ENCODE data around the gene SKA1.
"Not testable (repeated sequence)": the region's sequence is repeated elsewhere in the genome, so short reads cannot be mapped to it uniquely, and the experiment has no call there.

The SKA1 gene

DNA sequence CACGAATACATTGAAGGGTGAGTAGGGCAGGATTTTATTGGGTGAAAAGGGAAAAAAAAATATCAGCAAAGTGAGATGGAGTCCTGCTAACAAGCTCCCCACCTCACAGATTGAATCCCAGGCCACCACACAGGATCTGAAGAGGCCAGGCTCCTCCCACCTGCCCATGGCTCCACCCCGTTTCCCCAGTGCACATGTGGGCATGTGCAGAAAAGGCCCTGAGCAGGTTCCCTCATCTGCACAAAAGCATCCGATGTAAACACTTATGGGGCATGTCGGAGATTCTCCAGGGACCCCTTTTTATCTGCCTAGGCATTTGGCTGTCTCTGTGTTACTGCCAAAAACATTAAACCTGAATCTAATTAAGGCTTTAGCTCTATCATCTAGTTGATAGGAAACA, 35.2 kb downstream of the SKA1 start:
- Histone ChIP-seq H3K4me1 (ENCODE audit: control insufficient read depth, insufficient read depth, low read length) (peaks cover 15% of the 10 kb centered on the region), H3K27me3 (replicated peaks; ENCODE audit: control insufficient read depth, insufficient read depth, low read length) (peaks cover 37% of the 10 kb centered on the region), H3K4me3 (ENCODE audit: low read length) (no peak overlapping the region), H3K9me3 (ENCODE audit: control insufficient read depth, low read length) (no peaks in the 10 kb centered on the region), H3K36me3 (ENCODE audit: control insufficient read depth, insufficient read depth, low read length, severe bottlenecking) (no peaks in the 10 kb centered on the region), H3K9ac (ENCODE audit: low read length) (no peak overlapping the region)
- DNase-seq (ENCODE audit: low read depth) = no peak

DNA sequence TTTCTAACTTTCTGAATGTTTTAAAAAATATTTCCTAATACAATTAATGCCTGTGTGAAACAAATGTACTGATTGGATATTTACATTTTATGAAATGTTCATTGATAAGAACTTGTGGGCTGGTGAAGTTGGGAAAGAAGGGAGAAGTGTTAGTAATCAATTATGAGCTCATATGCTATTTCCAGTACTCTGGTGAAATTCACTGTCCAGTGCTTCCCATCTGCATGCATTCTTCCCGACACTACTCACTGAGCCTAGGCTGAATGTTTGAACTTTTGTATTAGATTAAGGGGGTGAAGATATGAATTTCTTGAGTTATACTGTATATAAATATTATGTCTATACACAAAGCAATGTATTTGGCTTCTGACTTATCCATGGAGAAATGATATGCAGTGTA, 36.0 kb downstream of the SKA1 start:
- no peak overlapping the region for H3K9ac ChIP-seq (ENCODE audit: low read length)
- DNase-seq (ENCODE audit: low read depth) = peak; percentile 30
- no peak overlapping the region for H3K4me3 ChIP-seq (ENCODE audit: low read length)
- H3K27me3 ChIP-seq (replicated peaks; ENCODE audit: control insufficient read depth, insufficient read depth, low read length) = peaks cover 28% of the 10 kb centered on the region
- H3K36me3 ChIP-seq (ENCODE audit: control insufficient read depth, insufficient read depth, low read length, severe bottlenecking) = no peaks in the 10 kb centered on the region
- peaks cover 15% of the 10 kb centered on the region for H3K4me1 ChIP-seq (ENCODE audit: control insufficient read depth, insufficient read depth, low read length)
- H3K9me3 ChIP-seq (ENCODE audit: control insufficient read depth, low read length) = no peaks in the 10 kb centered on the region

DNA sequence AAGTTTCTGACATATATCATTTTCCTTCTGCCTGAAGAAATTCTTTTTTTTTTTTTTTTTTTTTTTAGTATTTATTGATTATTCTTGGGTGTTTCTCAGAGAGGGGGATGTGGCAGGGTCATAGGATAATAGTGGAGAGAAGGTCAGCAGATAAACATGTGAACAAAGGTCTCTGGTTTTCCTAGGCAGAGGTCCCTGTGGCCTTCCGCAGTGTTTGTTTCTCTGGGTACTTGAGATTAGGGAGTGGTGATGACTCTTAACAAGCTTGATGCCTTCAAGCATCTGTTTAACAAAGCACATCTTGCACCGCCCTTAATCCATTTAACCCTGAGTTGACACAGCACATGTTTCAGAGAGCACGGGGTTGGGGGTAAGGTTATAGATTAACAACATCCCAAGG, 42.0 kb downstream of the SKA1 start:
- H3K27me3 ChIP-seq (replicated peaks; ENCODE audit: control insufficient read depth, insufficient read depth, low read length); DNase-seq (ENCODE audit: low read depth); H3K36me3 ChIP-seq (ENCODE audit: control insufficient read depth, insufficient read depth, low read length, severe bottlenecking); H3K4me1 ChIP-seq (ENCODE audit: control insufficient read depth, insufficient read depth, low read length); H3K9ac ChIP-seq (ENCODE audit: low read length); H3K4me3 ChIP-seq (ENCODE audit: low read length); H3K9me3 ChIP-seq (ENCODE audit: control insufficient read depth, low read length): not testable (repeated sequence)

DNA sequence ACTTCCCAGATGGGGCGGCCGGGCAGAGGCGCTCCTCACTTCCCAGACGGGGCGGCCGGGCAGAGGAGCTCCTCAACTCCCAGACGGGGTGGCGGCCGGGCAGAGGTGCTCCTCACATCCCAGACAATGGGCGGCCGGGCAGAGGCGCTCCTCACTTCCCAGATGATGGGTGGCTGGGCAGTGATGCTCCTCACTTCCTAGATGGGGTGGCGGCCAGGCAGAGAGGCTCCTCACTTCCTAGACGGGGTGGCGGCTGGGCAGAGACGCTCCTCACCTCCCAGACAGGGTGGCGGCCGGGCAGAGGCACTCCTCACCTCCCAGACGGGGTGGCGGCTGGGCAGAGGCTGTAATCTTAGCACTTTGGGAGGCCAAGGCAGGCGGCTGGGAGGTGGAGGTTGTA, 42.9 kb downstream of the SKA1 start:
- H3K9me3 ChIP-seq (ENCODE audit: control insufficient read depth, low read length); H3K4me3 ChIP-seq (ENCODE audit: low read length); H3K9ac ChIP-seq (ENCODE audit: low read length); H3K27me3 ChIP-seq (replicated peaks; ENCODE audit: control insufficient read depth, insufficient read depth, low read length); H3K36me3 ChIP-seq (ENCODE audit: control insufficient read depth, insufficient read depth, low read length, severe bottlenecking); DNase-seq (ENCODE audit: low read depth); H3K4me1 ChIP-seq (ENCODE audit: control insufficient read depth, insufficient read depth, low read length): not testable (repeated sequence)

DNA sequence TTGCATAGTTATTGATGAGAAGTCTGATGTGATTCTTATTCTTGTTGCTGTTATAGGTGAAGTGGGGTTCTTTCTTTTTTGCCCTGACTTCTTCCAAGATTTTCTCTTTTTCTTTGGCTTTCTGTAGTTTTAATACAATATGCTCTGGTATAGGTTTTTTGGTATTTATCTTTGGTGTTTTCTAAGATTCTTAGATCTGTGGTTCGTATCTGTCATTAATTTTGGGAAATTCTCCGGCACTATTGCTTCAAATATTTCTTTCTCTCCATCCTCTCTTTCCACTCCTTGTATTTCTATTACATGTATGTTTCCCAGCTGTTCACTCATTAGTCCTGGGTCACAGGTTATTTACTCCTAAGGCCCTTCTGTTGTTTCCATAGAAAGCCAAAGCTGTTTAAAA, 43.8 kb downstream of the SKA1 start:
- no peak for DNase-seq (ENCODE audit: low read depth)
- Histone ChIP-seq H3K4me3 (ENCODE audit: low read length) (no peak overlapping the region), H3K9ac (ENCODE audit: low read length) (no peak overlapping the region), H3K9me3 (ENCODE audit: control insufficient read depth, low read length) (peaks cover 7% of the 10 kb centered on the region), H3K4me1 (ENCODE audit: control insufficient read depth, insufficient read depth, low read length) (no peaks in the 10 kb centered on the region), H3K36me3 (ENCODE audit: control insufficient read depth, insufficient read depth, low read length, severe bottlenecking) (no peaks in the 10 kb centered on the region), H3K27me3 (replicated peaks; ENCODE audit: control insufficient read depth, insufficient read depth, low read length) (peaks cover 4% of the 10 kb centered on the region)

DNA sequence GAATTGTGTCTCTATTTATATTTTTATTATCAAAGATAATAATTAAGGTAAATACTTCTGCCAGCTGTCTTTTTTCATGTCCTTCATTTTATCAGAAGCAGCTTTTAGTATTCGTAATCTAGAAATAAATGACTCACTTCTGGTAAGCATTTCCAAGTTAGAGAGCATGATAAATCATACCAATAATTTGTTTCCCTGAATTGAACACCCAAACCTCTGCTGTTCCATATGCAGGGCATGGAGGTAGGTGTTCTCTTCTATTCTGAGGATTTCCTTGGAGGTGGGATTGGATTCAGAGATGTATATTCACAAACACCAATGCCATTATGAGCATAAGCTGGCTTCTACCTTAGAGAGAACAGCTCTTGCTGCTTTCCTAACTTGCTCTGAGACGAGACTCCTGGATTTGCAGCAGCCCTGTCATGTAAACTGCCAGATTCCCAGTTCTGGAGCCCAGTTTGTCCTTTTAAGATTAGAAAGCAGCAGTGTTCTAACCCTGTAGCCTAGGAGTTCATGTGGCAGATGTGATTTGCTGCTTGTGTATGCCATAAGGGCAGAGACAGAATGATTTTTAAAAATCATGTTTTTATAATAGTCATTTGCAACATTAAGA, 47.5 kb downstream of the SKA1 start:
- H3K9me3 ChIP-seq (ENCODE audit: control insufficient read depth, low read length) = peaks cover 7% of the 10 kb centered on the region
- DNase-seq (ENCODE audit: low read depth) = no peak
- no peaks in the 10 kb centered on the region for H3K36me3 ChIP-seq (ENCODE audit: control insufficient read depth, insufficient read depth, low read length, severe bottlenecking)
- H3K9ac ChIP-seq (ENCODE audit: low read length) = no peak overlapping the region
- peaks cover 4% of the 10 kb centered on the region for H3K27me3 ChIP-seq (replicated peaks; ENCODE audit: control insufficient read depth, insufficient read depth, low read length)
- H3K4me1 ChIP-seq (ENCODE audit: control insufficient read depth, insufficient read depth, low read length) = no peaks in the 10 kb centered on the region
- no peak overlapping the region for H3K4me3 ChIP-seq (ENCODE audit: low read length)

DNA sequence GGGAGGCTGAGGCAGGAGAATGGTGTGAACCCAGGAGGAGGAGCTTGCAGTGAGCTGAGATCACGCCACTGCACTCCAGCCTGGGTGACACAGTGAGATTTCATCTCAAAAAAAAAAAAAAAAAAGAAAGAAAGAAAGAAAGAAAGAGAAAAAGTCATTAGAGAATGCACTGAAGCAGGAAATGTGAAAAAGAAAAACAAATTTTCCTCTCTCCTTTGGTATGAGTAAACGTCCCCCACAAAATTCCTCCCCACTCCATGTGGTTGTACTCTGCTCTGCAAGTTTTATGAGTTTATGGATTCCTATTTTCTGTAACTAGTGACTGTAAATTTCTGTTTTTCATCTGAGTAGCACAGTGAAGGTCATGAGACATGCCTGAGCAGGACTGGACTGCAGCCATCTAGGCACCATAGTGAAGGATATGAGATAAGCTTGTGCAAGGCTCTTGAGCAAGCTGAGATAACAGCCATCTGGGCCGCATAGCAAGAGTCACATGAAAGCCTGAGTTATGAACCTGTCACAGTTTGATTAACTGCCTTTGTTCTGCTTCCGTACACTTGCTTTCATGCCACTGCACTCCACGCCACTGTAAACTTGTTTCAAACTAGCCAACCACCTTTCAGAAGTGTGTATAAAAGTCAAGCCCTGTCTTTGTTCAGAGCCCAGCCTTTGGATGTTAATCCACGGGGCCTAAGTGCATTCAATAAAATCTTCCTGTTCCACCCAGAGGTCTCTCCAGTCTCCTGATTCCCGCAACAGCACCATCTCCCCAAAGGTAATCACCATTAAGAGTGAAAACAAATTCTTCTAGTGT, 50.2 kb downstream of the SKA1 start:
- no peak for DNase-seq (ENCODE audit: low read depth)
- H3K36me3 ChIP-seq (ENCODE audit: control insufficient read depth, insufficient read depth, low read length, severe bottlenecking) = no peaks in the 10 kb centered on the region
- peaks cover 15% of the 10 kb centered on the region for H3K4me1 ChIP-seq (ENCODE audit: control insufficient read depth, insufficient read depth, low read length)
- H3K4me3 ChIP-seq (ENCODE audit: low read length) = no peak overlapping the region
- peaks cover 4% of the 10 kb centered on the region for H3K27me3 ChIP-seq (replicated peaks; ENCODE audit: control insufficient read depth, insufficient read depth, low read length)
- no peaks in the 10 kb centered on the region for H3K9me3 ChIP-seq (ENCODE audit: control insufficient read depth, low read length)
- H3K9ac ChIP-seq (ENCODE audit: low read length) = no peak overlapping the region

DNA sequence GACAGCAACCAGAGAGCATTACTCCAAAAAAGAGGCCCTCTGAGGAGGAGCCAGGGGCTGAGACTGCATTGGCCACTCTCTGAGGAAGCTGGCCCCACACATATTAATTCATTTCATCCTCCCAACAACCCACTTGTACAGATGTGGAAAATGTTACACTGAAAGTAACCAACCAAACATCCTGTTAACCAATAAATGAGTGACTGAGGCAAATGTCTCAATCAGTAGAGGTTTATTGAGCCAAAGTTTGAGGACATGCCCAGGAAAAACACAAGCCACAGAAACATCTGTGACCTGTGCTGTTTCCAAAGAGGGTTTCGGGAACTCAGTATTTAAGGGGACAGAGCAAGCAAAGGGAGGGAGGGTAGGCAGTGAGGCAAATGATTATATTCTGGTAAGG, 53.0 kb downstream of the SKA1 start:
- Histone ChIP-seq H3K9ac (ENCODE audit: low read length) (no peak overlapping the region), H3K27me3 (replicated peaks; ENCODE audit: control insufficient read depth, insufficient read depth, low read length) (peaks cover 5% of the 10 kb centered on the region), H3K36me3 (ENCODE audit: control insufficient read depth, insufficient read depth, low read length, severe bottlenecking) (no peaks in the 10 kb centered on the region), H3K4me3 (ENCODE audit: low read length) (no peak overlapping the region), H3K4me1 (ENCODE audit: control insufficient read depth, insufficient read depth, low read length) (peaks cover 15% of the 10 kb centered on the region), H3K9me3 (ENCODE audit: control insufficient read depth, low read length) (no peaks in the 10 kb centered on the region)
- DNase-seq (ENCODE audit: low read depth) = no peak

DNA sequence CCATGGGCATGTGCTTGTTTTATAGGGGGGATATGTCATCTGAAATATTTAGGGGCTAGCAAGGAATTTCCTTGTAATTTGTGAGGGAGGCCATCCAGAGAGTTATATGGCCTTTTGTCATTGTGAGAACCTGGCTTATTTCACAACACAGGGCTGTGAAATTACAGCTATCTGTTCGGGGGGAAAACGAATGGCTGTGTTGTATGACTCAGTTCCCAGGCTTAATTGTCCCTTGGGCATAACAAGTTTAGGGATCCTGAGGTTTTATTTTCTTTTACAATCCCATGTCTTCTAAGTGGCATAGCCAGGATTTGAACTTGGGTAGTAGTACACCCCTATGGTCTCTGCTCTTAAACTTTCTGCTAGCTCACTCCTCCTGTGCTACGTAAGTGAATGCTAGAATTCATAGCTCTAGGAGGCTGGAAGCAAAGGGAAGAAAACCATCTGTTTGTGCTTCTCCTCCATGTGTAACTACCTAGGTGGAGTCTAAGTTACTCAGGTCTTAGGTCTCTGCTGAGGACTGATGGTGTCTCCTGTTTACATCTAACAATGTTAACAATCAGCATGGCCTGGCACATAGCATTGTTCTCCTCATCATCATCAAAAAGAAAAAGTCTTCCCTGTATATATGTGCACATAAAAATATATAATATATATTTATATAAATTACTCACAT, 53.8 kb downstream of the SKA1 start:
- Histone ChIP-seq H3K4me3 (ENCODE audit: low read length) (no peak overlapping the region), H3K4me1 (ENCODE audit: control insufficient read depth, insufficient read depth, low read length) (peaks cover 15% of the 10 kb centered on the region), H3K9me3 (ENCODE audit: control insufficient read depth, low read length) (no peaks in the 10 kb centered on the region), H3K27me3 (replicated peaks; ENCODE audit: control insufficient read depth, insufficient read depth, low read length) (peaks cover 5% of the 10 kb centered on the region), H3K9ac (ENCODE audit: low read length) (no peak overlapping the region), H3K36me3 (ENCODE audit: control insufficient read depth, insufficient read depth, low read length, severe bottlenecking) (no peaks in the 10 kb centered on the region)
- no peak for DNase-seq (ENCODE audit: low read depth)

DNA sequence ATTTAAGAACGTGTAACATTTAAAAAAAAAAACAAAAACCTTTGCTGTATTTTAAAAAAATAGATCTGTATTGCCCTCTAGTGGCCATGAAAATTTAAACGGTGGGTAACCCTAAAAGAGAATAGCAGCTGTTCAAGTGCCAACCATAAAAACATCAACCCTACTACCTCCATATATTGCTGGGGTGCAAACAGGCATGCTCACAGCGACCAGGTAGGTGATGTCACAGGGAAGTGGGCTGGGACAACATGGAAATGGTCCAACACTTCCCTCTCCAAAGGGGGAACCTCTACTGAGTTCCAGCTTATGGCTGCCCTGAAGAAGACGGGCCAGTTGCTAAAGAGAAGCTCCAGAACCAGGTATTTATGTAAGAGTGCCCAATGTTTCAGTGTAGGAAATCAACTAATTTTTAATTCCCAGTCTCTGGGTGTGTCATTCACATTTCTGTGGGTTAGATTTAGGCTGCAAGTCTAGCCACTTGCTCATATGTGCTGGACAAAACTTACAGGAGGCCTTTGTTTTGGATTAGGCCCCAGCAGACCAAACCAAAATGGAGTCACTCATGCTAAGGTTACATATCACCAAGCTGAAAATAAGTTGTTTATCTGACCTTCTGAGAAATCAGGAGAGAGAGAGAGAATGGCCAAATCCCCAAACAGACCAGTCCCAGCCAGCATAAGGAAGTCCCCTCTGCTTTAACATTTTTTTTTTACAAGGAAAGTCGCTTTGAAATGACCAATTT, 54.5 kb downstream of the SKA1 start:
- Histone ChIP-seq H3K27me3 (replicated peaks; ENCODE audit: control insufficient read depth, insufficient read depth, low read length) (peaks cover 9% of the 10 kb centered on the region), H3K4me3 (ENCODE audit: low read length) (no peak overlapping the region), H3K9me3 (ENCODE audit: control insufficient read depth, low read length) (no peaks in the 10 kb centered on the region), H3K4me1 (ENCODE audit: control insufficient read depth, insufficient read depth, low read length) (peaks cover 15% of the 10 kb centered on the region), H3K36me3 (ENCODE audit: control insufficient read depth, insufficient read depth, low read length, severe bottlenecking) (no peaks in the 10 kb centered on the region), H3K9ac (ENCODE audit: low read length) (no peak overlapping the region)
- peak; percentile 76 for DNase-seq (ENCODE audit: low read depth)

DNA sequence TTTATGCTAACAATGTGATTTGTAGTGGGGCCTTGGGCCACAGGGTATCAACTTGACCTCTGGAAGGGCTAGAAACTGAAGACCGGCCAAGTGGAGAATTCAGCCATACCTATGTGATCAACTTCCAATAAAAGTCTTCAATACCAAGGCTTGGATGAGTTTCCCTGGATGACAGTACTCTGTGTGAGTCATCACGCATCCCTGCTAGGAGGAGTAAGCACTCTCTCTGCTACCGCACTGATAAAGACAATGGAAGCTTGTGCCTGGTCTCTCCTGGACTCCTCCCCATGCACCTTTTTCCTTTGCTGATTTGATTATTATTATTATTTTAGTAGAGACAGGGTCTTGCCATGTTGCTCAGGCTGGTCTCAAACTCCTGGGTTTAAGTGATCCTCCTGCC, 58.1 kb downstream of the SKA1 start:
- DNase-seq (ENCODE audit: low read depth) = no peak
- Histone ChIP-seq H3K9me3 (ENCODE audit: control insufficient read depth, low read length) (no peaks in the 10 kb centered on the region), H3K4me1 (ENCODE audit: control insufficient read depth, insufficient read depth, low read length) (peaks cover 10% of the 10 kb centered on the region)

More for the DNA sequence above, 58.1 kb downstream of the SKA1 start:
- no peak overlapping the region for H3K9ac ChIP-seq (ENCODE audit: low read length)
- H3K4me3 ChIP-seq (ENCODE audit: low read length) = no peak overlapping the region
- no peaks in the 10 kb centered on the region for H3K36me3 ChIP-seq (ENCODE audit: control insufficient read depth, insufficient read depth, low read length, severe bottlenecking)
- H3K27me3 ChIP-seq (replicated peaks; ENCODE audit: control insufficient read depth, insufficient read depth, low read length) = peaks cover 12% of the 10 kb centered on the region
